ENCODE data around the gene MSLN. TPM values are rescaled to one million over a fixed set of nuclear protein-coding genes. Genes with fewer than 3 reads are reported as not detected.
"Not testable (repeated sequence)": the region's sequence is repeated elsewhere in the genome, so short reads cannot be mapped to it uniquely, and the experiment has no call there.

MSLN gene
- total RNA-seq, 4 donors from 2014 or later = 4.6 to 30.8 (median 15.7) TPM

GRCh38 chr16:736936-737481 is 23.5 kb upstream of the MSLN start:
- Histone ChIP-seq H3K4me1 (peaks cover 0 to 12% of the 10 kb centered on the region in 2 donors), H3K27ac (no peak overlapping the region), H3K27me3 (no peaks in the 10 kb centered on the region), H3K9me3 (no peaks in the 10 kb centered on the region), H3K4me3 (no peak overlapping the region), H3K36me3 (no peaks in the 10 kb centered on the region)
- TF ChIP-seq CTCF (IDR thresholded peaks at IDR 0.05) = no peak
- no peak for TF ChIP-seq POLR2A (IDR thresholded peaks at IDR 0.05)
- intact Hi-C loops (cut with DNase I; ENCODE audit: low total_unique reads) = no loop called here
- no peak for DNase-seq

- DNase-seq = no peak
These were observed 20.7 kb upstream of the MSLN start for GRCh38 chr16:739560-740458.

GRCh38 chr16:740459-740763 is 20.1 kb upstream of the MSLN start:
- peak overlapping the region; percentile 63 to 67 for H3K27ac ChIP-seq
- intact Hi-C loops (cut with DNase I; ENCODE audit: low total_unique reads) = no loop called here
- H3K4me1 ChIP-seq = peaks cover 0 to 12% of the 10 kb centered on the region in 2 donors
- TF ChIP-seq CTCF (IDR thresholded peaks at IDR 0.05) (no peak), POLR2A (IDR thresholded peaks at IDR 0.05) (no peak)
- H3K36me3 ChIP-seq = no peaks in the 10 kb centered on the region
- H3K9me3 ChIP-seq = no peaks in the 10 kb centered on the region
- no peak for DNase-seq
- H3K4me3 ChIP-seq = peak overlapping the region; percentile 63 to 91
- no peaks in the 10 kb centered on the region for H3K27me3 ChIP-seq

More at GRCh38 chr16:739560-740458, 20.7 kb upstream of the MSLN start:
- Histone ChIP-seq H3K4me3 (peak overlapping the region; percentile 63 to 91), H3K27ac (peak overlapping the region; percentile 63 to 67), H3K36me3 (no peaks in the 10 kb centered on the region), H3K9me3 (no peaks in the 10 kb centered on the region), H3K27me3 (no peaks in the 10 kb centered on the region), H3K4me1 (peaks cover 0 to 12% of the 10 kb centered on the region in 2 donors)
- intact Hi-C loops (cut with DNase I; ENCODE audit: low total_unique reads) = no loop called here
- TF ChIP-seq POLR2A (IDR thresholded peaks at IDR 0.05) = no peak

- TF ChIP-seq CTCF (IDR thresholded peaks at IDR 0.05) (peak; percentile 94 to 100 (median 98)), POLR2A (IDR thresholded peaks at IDR 0.05) (peak in 1 of 2 donors; percentile 79)
- peak within 1 kb of the TSS; percentile 63 to 91 for H3K4me3 ChIP-seq
- peaks cover 0 to 12% of the 10 kb centered on the region in 2 donors for H3K4me1 ChIP-seq
- H3K9me3 ChIP-seq = no peaks in the 10 kb centered on the region
- DNase-seq = peak; percentile 81 to 86
- intact Hi-C loops (cut with DNase I; ENCODE audit: low total_unique reads) = no loop called here
- H3K36me3 ChIP-seq = no peaks in the 10 kb centered on the region
- H3K27ac ChIP-seq = peak within 1 kb of the TSS; percentile 63 to 67
- H3K27me3 ChIP-seq = no peaks in the 10 kb centered on the region
These were observed 19.6 kb upstream of the MSLN start, which contains the start of gene CIAO3 for GRCh38 chr16:740764-741505. CIAO3 (minus strand) TSS chr16:740997; CDS start chr16:740985, 12 bp downstream.

- H3K4me1 ChIP-seq = peaks cover 0 to 12% of the 10 kb centered on the region in 2 donors
- H3K27me3 ChIP-seq = no peaks in the 10 kb centered on the region
- H3K4me3 ChIP-seq = no peak overlapping the region
- no peak overlapping the region for H3K27ac ChIP-seq
- DNase-seq = no peak
- no peaks in the 10 kb centered on the region for H3K9me3 ChIP-seq
- TF ChIP-seq CTCF (IDR thresholded peaks at IDR 0.05) = no peak
- TF ChIP-seq POLR2A (IDR thresholded peaks at IDR 0.05) = no peak
- intact Hi-C loops (cut with DNase I; ENCODE audit: low total_unique reads) = no loop called here
- no peaks in the 10 kb centered on the region for H3K36me3 ChIP-seq
These were observed 18.4 kb upstream of the MSLN start for GRCh38 chr16:741986-742629.

- peaks cover 0 to 12% of the 10 kb centered on the region in 2 donors for H3K4me1 ChIP-seq
- H3K27me3 ChIP-seq; intact Hi-C loops (cut with DNase I; ENCODE audit: low total_unique reads); H3K9me3 ChIP-seq; H3K27ac ChIP-seq; H3K4me3 ChIP-seq; H3K36me3 ChIP-seq; DNase-seq: not testable (repeated sequence)
These were observed 17.6 kb upstream of the MSLN start for GRCh38 chr16:742894-743293.

Data from uterus (tissue), 4 donors.